Aorta (tissue), 5 donors: ENCODE measurements around the gene CD1D. TPM values are rescaled to one million over a fixed set of nuclear protein-coding genes. Genes with fewer than 3 reads are reported as not detected.

Source experiments
- ATAC-seq: fragments of 200-7000 bp; cut with Tn5 transposase; one replicate; pipeline ENCODE4 v1.9.1; 2022; ENCODE audit warnings: moderate library complexity; ENCODE audit not compliant: low FRiP score
- DNase-seq, 2 donors: peaks; one replicate each; pipeline ENCODE4 v3.0.0-alpha.2; 2020
- H3K27ac ChIP-seq, 2 donors: one replicate each; pipeline ENCODE4 v1.5.1; 2013; ENCODE audit warnings: low read length in 2 of 2, mild to moderate bottlenecking in 2 of 2, moderate library complexity in 2 of 2, control low read depth in 1 of 2, inconsistent platforms in 1 of 2, low read depth in 1 of 2
- H3K27me3 ChIP-seq, 2 donors: one replicate each; pipeline ENCODE4 v1.6.1; 2013; ENCODE audit warnings: control low read depth in 1 of 2, low read length in 1 of 2, mild to moderate bottlenecking in 1 of 2, moderate library complexity in 1 of 2; ENCODE audit not compliant: insufficient read depth in 2 of 2, control insufficient read depth in 1 of 2
- H3K36me3 ChIP-seq, 2 donors: one replicate each; pipeline ENCODE4 v1.6.1; 2013; ENCODE audit warnings: control low read depth in 1 of 2, low read length in 1 of 2, mild to moderate bottlenecking in 1 of 2; ENCODE audit not compliant: insufficient read depth in 2 of 2, control insufficient read depth in 1 of 2
- H3K4me1 ChIP-seq, 2 donors: one replicate each; pipeline ENCODE4 v1.6.1; 2013; ENCODE audit warnings: low read length in 2 of 2, control low read depth in 1 of 2, mild to moderate bottlenecking in 1 of 2, moderate library complexity in 1 of 2; ENCODE audit not compliant: insufficient read depth in 2 of 2, control insufficient read depth in 1 of 2
- H3K4me3 ChIP-seq, 2 donors: one replicate each; pipeline ENCODE4 v1.5.1; 2013; ENCODE audit warnings: low read length in 2 of 2, control low read depth in 1 of 2, mild to moderate bottlenecking in 1 of 2
- H3K9me3 ChIP-seq: one replicate; pipeline ENCODE4 v1.6.1; 2013; ENCODE audit warnings: mild to moderate bottlenecking, low read length; ENCODE audit not compliant: control insufficient read depth
- WGBS, 2 donors: extraction: QIAGEN DNeasy Blood & Tissue Kit; methylation state at CpG; one replicate each; pipeline ENCODE4 v1.1.7; 2013; 5-methylcytosine and 5-hydroxymethylcytosine counted together
- intact Hi-C, 2 donors: fragments of 100-400 bp; cut with DNase I; formaldehyde crosslinking; loops; one replicate each; pipeline versions ENCODE4 v1.14.2 to v1.15.0; 2022
- long read RNA-seq, 2 donors: library from polyadenylated mRNA; unstranded; transcript quantifications; one replicate each; pipeline ENCODE4 v2.0.0, GENCODE V29; 2020 to 2021
- polyA plus RNA-seq, 2 donors: library from polyadenylated mRNA; stranded (reverse); fragments of 200-250 nt; gene quantifications; one replicate each; pipeline ENCODE4 v1.2.3, GENCODE V29; 2013
- total RNA-seq, 2 donors: library from RNA; stranded (reverse); fragmentation: NEBNext Ultra II Directional; extraction: Animal tissue kit (Norgen Biotek cat#: 25700); gene quantifications; one replicate each; pipeline ENCODE4 v1.2.1, GENCODE V29; 2021
- donor health status: healthy with polysubstance abuse.
- donor health status: Bipolar disorder and iron deficiency.
- donor health status: DM: no; HTN: no; CAD: no.
- donor health status: DM: no; HTN: no; CAD: no.
- donor health status: DM: yes; HTN: yes; CAD: no.

The CD1D gene
- total RNA-seq (1 to 10 TPM; 2.0 to 3.3 TPM), polyA plus RNA-seq (under 1 TPM; 0.59 to 0.63 TPM)
- long read RNA-seq, donor 1, partial matches to known transcripts = 15 of 23 reads
- long read RNA-seq, donor 1, other reads (novel, unspliced or antisense) = 8 of 23 reads
- long read RNA-seq, donor 2, partial matches to known transcripts = 0 of 1 reads
- long read RNA-seq, donor 2, other reads (novel, unspliced or antisense) = 1 of 1 reads

DNA sequence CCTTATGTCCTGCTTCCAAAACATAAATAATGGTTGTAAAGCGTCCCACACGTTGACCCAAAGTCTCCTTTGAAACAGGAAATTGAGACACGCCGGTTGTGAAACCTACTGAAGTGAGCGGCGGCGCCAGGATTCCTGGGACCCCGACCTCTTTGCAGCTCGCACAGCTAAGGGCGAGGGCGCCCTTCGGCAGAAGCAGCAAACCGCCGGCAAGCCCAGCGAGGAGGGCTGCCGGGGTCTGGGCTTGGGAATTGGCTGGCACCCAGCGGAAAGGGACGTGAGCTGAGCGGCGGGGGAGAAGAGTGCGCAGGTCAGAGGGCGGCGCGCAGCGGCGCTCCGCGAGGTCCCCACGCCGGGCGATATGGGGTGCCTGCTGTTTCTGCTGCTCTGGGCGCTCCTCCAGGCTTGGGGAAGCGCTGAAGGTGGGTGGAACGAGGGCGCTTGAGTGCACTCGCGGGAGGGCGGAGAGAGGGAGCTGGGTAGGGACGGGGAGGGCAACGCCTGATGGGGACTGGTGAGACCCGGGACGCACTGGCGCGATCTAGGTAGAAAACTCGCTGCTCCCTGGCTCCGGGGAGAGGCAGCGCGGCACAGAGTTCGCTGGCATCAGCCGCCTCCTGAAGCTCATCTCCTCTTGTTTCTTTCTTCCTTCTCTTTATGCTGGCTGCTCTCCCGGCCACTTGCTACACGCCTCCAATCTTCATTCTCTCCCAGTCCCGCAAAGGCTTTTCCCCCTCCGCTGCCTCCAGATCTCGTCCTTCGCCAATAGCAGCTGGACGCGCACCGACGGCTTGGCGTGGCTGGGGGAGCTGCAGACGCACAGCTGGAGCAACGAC is at the start of gene CD1D:
Gene CD1D, plus strand, starts transcription at position 155 of the 836 bp plus-strand sequence. Its CDS starts 207 bp downstream, at position 362.
- intact Hi-C loops = loop anchor here in 1 of 2 donors (10.0 kb wide), 1 partner anchor 334 kb away; no protein-coding TSS in a partner anchor
- H3K4me1 ChIP-seq = peaks cover 0 to 4% of the 10 kb centered on the region in 2 donors
- peak; percentile 37 for ATAC-seq
- peak; percentile 51 to 81 for DNase-seq
- peak within 1 kb of the TSS; percentile 6 to 29 for H3K4me3 ChIP-seq
- WGBS, 2 donors = 1% methylated on average over 56 to 63 of the region's 63 CpGs
- H3K27me3 ChIP-seq = no peaks in the 10 kb centered on the region
- no peak within 1 kb of the TSS for H3K27ac ChIP-seq
- H3K36me3 ChIP-seq = no peaks in the 10 kb centered on the region
- H3K9me3 ChIP-seq = no peaks in the 10 kb centered on the region

GRCh38 chr1:158131217-158131616 is 49.5 kb upstream of the CD1D start:
- no peaks in the 10 kb centered on the region for H3K27me3 ChIP-seq
- no peak for ATAC-seq
- 76 to 86% methylated on average over 3 of the region's 3 CpGs for WGBS, 2 donors
- intact Hi-C loops = no loop called here
- no peaks in the 10 kb centered on the region for H3K4me1 ChIP-seq
- H3K27ac ChIP-seq = no peak overlapping the region
- no peak overlapping the region for H3K4me3 ChIP-seq
- no peaks in the 10 kb centered on the region for H3K36me3 ChIP-seq
- no peak for DNase-seq
- H3K9me3 ChIP-seq = no peaks in the 10 kb centered on the region

GRCh38 chr1:158140764-158141192 is 39.9 kb upstream of the CD1D start:
- H3K36me3 ChIP-seq = no peaks in the 10 kb centered on the region
- H3K4me1 ChIP-seq = peaks cover 0 to 2% of the 10 kb centered on the region in 2 donors
- DNase-seq (no peak), ATAC-seq (no peak)
- WGBS, 2 donors = 89 to 90% methylated on average over 3 of the region's 3 CpGs
- H3K27ac ChIP-seq = no peak overlapping the region
- H3K4me3 ChIP-seq = no peak overlapping the region
- intact Hi-C loops = no loop called here
- H3K27me3 ChIP-seq = no peaks in the 10 kb centered on the region
- H3K9me3 ChIP-seq = no peaks in the 10 kb centered on the region

GRCh38 chr1:158145173-158145719 is 35.4 kb upstream of the CD1D start:
- Histone ChIP-seq H3K4me3 (no peak overlapping the region), H3K27ac (no peak overlapping the region), H3K9me3 (no peaks in the 10 kb centered on the region), H3K36me3 (no peaks in the 10 kb centered on the region), H3K27me3 (no peaks in the 10 kb centered on the region), H3K4me1 (peaks cover 0 to 2% of the 10 kb centered on the region in 2 donors)
- DNase-seq (peak; percentile 64 to 83), ATAC-seq (no peak)
- intact Hi-C loops = no loop called here

- Histone ChIP-seq H3K4me3 (no peak overlapping the region), H3K9me3 (no peaks in the 10 kb centered on the region), H3K4me1 (peaks cover 0 to 2% of the 10 kb centered on the region in 2 donors), H3K27ac (no peak overlapping the region), H3K27me3 (no peaks in the 10 kb centered on the region), H3K36me3 (no peaks in the 10 kb centered on the region)
- intact Hi-C loops = no loop called here
- 82 to 83% methylated on average over 6 of the region's 6 CpGs for WGBS, 2 donors
- no peak for ATAC-seq
- DNase-seq = no peak
These were observed 34.5 kb upstream of the CD1D start for GRCh38 chr1:158146165-158146564.

DNA sequence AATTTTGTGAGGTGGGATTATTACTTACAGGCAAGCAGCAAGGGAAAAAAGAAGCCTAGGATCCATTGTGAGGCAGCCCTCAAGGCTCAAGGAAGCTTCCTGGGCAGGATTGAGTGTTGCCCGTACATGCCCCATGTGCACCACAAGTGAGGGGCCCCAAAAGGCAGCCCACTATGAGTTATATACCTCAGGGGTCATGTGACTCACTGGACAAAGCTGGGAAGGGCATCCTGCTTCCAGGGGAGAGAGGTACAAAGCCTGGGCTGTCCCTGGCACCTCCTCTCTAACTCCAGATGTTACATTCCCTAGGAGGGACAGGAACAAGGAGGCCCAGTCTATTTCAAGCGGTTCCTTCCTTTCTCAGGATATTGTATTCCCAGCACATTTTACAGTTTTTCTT is 34.0 kb upstream of the CD1D start:
- WGBS, 2 donors = 92 to 94% methylated on average over 2 of the region's 2 CpGs
- ATAC-seq = no peak

DNA sequence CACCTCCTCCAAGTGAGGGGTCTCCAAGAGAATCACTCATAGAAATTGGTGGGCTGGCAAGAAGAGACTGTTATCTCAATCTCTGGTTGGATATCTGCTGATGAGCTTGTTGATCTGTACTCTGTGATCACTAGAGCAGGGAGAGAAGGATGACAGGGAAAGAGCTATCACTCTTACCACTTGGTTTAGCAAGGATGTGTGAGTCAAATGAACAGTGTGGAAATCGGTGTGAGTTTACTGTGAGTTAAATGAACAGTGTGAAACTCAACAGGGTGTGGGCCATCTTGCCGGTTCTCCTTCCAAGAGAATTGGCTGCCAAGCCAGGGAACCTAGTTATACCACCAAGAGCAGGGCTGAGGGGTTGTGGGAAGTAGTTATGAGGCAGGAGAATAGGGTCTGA is 33.3 kb upstream of the CD1D start:
- H3K4me3 ChIP-seq = no peak overlapping the region
- WGBS, 2 donors = 30 to 54% methylated on average over 2 of the region's 2 CpGs
- ATAC-seq (no peak), DNase-seq (no peak)
- intact Hi-C loops = no loop called here
- H3K27me3 ChIP-seq = no peaks in the 10 kb centered on the region
- no peaks in the 10 kb centered on the region for H3K9me3 ChIP-seq
- H3K4me1 ChIP-seq = peaks cover 0 to 2% of the 10 kb centered on the region in 2 donors
- H3K36me3 ChIP-seq = no peaks in the 10 kb centered on the region
- no peak overlapping the region for H3K27ac ChIP-seq

More for the DNA sequence above, 34.0 kb upstream of the CD1D start:
- H3K27ac ChIP-seq = no peak overlapping the region
- intact Hi-C loops = no loop called here
- H3K36me3 ChIP-seq = no peaks in the 10 kb centered on the region
- no peak overlapping the region for H3K4me3 ChIP-seq
- DNase-seq = no peak
- peaks cover 0 to 2% of the 10 kb centered on the region in 2 donors for H3K4me1 ChIP-seq
- no peaks in the 10 kb centered on the region for H3K9me3 ChIP-seq
- H3K27me3 ChIP-seq = no peaks in the 10 kb centered on the region

DNA sequence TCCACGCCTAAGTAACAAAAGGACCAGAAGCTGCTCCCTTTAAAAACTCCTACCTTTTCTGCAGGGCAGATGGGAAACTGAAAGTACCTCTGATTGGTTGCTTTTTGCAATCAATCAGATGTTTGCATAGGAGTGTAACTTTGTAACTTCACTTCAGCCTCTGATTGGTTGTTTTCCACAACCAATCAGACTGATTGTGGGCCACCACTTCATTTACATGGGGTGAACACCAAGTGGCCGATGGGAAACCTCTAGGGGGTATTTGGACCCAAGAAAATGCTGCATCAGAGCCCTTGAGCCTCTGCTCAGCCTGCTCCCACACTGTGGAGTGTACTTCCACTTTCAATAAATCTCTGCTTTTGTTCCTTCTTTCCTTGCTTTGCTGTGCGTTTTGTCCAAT is 32.8 kb upstream of the CD1D start:
- no peaks in the 10 kb centered on the region for H3K27me3 ChIP-seq
- no peaks in the 10 kb centered on the region for H3K36me3 ChIP-seq
- intact Hi-C loops = no loop called here
- ATAC-seq (no peak), DNase-seq (no peak)
- H3K9me3 ChIP-seq = no peaks in the 10 kb centered on the region
- H3K4me1 ChIP-seq = peaks cover 0 to 2% of the 10 kb centered on the region in 2 donors
- H3K4me3 ChIP-seq = no peak overlapping the region
- 81 to 89% methylated on average over 3 of the region's 3 CpGs for WGBS, 2 donors
- no peak overlapping the region for H3K27ac ChIP-seq
